Erythroblast (primary cell): ENCODE data around the gene OR13C5.

ENCODE experiments used
- GATA1 ChIP-seq: IDR thresholded peaks from 2 replicates; pipeline ENCODE4 v1.6.1; 2011; ENCODE audit warnings: low read depth, mild to moderate bottlenecking, control low read depth, low read length, moderate library complexity
- POLR2A ChIP-seq: IDR thresholded peaks from 2 replicates; pipeline ENCODE4 v1.6.1; 2011; ENCODE audit warnings: mild to moderate bottlenecking, low read length

GRCh38 chr9:104555521-104555920, 43.7 kb downstream of the OR13C5 start:
- no peak for TF ChIP-seq POLR2A
- no peak for TF ChIP-seq GATA1
